ENCODE results near the gene DNAJC7.

GRCh38 chr17:42045719-42046118 lies 28.5 kb upstream of the DNAJC7 start:
- TF ChIP-seq TAF1 (IDR thresholded peaks at IDR 0.05; ENCODE audit: borderline replicate concordance, insufficient read depth, low read length) (no peak), POLR2AphosphoS5 (IDR thresholded peaks at IDR 0.05; ENCODE audit: low read depth, low read length) (no peak), FOXP2 (optimal IDR thresholded peaks at IDR 0.05; ENCODE audit: borderline replicate concordance, extremely low read depth, extremely low read length, insufficient read depth) (no peak)
- TF ChIP-seq, protein P1, sequence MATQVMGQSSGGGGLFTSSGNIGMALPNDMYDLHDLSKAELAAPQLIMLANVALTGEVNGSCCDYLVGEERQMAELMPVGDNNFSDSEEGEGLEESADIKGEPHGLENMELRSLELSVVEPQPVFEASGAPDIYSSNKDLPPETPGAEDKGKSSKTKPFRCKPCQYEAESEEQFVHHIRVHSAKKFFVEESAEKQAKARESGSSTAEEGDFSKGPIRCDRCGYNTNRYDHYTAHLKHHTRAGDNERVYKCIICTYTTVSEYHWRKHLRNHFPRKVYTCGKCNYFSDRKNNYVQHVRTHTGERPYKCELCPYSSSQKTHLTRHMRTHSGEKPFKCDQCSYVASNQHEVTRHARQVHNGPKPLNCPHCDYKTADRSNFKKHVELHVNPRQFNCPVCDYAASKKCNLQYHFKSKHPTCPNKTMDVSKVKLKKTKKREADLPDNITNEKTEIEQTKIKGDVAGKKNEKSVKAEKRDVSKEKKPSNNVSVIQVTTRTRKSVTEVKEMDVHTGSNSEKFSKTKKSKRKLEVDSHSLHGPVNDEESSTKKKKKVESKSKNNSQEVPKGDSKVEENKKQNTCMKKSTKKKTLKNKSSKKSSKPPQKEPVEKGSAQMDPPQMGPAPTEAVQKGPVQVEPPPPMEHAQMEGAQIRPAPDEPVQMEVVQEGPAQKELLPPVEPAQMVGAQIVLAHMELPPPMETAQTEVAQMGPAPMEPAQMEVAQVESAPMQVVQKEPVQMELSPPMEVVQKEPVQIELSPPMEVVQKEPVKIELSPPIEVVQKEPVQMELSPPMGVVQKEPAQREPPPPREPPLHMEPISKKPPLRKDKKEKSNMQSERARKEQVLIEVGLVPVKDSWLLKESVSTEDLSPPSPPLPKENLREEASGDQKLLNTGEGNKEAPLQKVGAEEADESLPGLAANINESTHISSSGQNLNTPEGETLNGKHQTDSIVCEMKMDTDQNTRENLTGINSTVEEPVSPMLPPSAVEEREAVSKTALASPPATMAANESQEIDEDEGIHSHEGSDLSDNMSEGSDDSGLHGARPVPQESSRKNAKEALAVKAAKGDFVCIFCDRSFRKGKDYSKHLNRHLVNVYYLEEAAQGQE (IDR thresholded peaks at IDR 0.05; ENCODE audit: insufficient read depth in 1 of 2, low read depth in 2 of 2, low read length in 2 of 2): no peak

Measured in PFSK-1 (cell line).